ENCODE data around the gene UPP1.
"Not testable (repeated sequence)": the region's sequence is repeated elsewhere in the genome, so short reads cannot be mapped to it uniquely, and the experiment has no call there.

Gene UPP1

DNA sequence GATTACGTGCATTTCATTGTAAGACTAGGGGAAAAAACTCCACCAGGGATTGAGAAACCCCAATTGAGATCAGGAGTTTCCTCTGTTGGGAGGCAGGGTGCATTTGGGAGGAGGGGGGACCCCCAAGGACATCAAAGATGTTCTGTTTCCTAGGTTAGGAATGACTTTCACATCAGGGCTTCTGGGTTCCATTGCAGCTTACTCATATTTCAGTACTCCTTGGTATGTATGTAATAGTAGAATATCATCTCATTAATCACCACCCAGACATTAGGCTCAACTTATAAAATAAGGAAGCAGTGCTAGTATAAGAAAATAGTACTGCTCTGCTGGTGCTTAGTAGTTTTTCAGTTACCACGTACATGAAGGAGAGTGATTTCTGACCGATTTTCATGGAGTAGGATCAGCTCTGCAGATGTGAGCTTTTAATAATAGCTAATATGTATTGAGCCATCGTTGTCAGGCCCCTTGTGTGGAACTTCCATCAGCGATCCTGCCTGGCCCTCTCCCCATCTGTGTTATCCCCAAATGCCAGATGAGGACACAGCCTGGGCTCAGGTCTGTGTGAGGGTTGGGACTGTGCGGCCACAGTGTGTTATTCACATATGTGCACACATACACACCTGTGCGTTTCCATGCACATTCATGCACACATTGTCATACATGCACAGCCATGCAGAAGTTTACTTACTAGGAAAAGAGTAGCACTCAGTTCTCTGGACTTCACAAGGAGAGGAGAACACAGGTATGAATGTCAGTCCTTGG lies 23.5 kb downstream of the UPP1 start:
- no peak for DNase-seq

DNA sequence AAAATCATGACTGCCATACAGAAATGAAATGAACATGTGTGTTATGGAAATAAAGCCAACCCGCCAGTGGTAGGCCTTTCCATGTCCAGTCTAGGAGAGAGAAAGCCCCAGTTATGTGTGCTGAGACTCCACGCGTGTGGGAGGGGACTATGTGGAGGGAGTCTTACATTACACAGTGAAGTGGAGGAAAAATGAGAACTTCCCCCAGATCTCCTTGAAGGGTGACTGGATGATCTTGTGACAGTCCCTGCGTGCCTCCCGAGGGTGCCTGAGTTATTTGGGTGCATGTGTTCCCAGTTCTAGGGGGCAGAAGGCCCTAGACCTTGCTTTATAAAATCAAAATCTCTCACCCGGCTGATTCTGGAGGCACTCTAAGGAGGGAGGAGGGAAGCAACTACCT lies 24.2 kb downstream of the UPP1 start:
- no peak for DNase-seq

DNA sequence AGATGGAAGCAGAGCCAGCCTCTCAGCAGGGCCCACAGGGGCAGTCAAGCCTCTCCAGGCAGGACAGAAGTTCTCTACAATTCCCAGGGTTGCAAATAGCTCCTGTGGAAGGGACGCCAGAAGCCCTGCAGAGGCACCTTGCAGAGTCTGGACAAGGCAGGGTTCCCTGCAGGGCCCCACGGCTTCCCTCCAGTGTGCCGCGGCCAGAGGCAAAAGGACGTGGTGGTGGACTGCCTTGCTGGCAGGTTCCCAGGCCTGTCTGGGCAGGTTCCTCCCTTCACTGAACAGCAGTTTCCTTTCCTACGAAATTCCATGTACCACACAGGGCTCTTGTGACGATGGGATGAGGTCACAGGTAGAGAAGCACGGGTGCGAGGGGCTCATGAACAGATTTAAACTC lies 25.1 kb downstream of the UPP1 start:
- no peak for DNase-seq

DNA sequence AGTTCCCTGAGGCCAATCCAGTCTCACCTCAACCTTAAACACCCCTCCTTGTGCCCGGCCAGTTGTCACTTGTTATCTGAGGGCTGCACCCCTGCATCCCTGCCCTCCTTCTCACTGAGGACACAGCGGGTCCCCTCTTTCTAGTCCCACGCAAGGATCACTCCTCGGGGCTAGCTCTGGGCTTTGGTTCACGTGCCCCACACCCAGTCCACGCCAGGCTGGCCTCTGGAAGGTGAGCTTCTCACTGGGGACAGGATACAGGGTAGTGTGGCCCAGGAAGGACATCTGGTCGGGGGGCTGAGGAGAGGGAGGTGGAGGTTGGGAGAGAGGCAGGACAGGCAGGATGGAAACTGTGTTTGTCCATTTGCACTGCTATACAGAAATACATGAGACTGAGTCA lies 25.5 kb downstream of the UPP1 start:
- DNase-seq, result no peak

DNA sequence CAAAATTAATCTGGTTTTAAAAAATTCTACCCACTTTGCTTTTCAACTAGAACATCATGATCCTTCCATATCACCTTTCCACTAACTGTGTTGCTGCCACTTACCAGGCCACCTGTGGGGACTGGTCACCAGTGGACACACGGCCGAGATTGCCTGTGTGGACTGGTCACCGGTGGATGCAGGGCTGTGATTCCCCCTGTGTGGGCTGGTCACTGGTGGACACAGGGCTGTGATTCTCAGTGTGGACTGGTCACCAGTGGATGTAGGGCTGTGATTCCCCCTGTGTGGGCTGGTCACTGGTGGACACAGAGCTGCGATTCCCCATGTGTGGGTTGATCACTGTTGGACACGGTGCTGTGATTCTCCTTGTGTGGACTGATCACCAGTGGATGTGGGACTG lies 27.0 kb downstream of the UPP1 start:
- DNase-seq, result no peak

DNA sequence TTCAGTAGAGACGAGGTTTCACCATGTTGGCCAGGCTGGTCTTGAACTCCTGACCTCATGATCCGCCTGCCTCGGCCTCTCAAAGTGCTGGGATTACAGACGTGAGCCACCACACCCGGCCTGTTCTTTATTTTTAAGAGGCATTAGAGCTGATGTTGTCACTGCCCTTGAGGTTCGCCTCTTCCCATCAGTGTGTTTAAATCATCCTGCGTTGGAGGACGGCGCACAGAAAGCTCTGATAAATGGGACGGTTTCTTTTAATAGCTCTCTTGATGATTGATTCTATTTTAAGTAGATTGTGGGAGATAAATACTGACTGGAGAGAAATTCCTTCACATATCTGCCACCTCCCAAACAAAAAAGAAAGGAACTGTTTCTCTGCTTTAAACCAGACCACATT lies 29.0 kb downstream of the UPP1 start:
- DNase-seq, result no peak

DNA sequence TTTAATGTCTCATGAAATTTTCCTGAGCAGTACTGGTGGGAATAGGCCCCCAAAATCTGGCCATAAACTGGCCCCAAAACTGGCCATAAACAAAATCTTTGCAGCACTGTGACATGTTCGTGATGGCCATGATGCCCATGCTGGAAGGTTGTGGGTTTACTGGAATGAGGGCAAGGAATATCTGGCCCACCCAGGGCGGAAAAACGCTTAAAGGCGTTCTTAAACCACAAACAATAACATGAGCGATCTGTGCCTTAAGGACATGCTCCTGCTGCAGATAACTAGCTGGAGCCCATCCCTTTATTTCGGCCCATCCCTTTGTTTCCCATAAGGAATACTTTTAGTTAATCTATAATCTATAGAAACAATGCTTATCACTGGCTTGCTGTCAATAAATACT lies 31.5 kb downstream of the UPP1 start:
- DNase-seq, result not testable (repeated sequence)

DNA sequence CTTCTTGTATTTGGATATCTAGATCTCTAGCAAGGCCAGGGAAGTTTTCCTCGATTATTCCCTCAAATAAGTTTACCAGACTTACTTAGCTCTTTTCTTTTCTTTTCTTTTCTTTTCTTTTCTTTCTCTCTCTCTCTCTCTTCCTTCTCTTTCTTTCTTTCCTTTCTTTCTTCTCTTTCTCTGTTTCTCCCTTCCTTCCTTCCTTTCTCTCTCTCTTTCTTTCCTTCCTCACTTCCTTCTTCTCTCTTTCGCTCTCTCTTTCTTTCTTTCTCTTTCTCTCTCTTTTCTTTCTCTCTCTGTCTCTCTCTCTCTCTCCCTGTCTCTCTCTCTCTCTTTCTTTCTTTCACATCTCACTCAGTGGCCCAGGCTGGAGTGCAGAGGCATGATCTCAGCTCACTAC lies 37.0 kb downstream of the UPP1 start:
- no peak for DNase-seq

DNA sequence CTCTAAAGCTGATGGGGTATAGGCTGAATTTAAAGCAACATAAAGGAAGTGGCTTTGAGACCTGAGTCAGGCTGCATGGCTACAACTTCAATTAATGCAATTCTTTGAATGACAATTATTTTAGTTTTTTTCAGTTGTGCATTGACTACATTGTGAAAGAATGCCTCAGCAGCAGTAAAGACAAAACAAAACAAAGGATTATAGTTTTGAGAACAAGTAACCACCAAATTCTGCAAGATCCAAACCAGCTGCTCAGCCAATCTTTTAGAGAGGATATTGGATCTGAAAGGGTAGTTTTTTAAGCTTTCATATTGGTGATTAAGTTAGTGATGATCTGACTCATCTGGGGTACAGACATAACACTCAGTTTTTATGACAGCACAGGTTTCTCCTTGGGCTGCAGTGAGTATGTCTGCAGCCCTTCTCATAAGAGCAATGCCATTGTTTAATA lies 41.6 kb downstream of the UPP1 start:
- no peak for DNase-seq

DNA sequence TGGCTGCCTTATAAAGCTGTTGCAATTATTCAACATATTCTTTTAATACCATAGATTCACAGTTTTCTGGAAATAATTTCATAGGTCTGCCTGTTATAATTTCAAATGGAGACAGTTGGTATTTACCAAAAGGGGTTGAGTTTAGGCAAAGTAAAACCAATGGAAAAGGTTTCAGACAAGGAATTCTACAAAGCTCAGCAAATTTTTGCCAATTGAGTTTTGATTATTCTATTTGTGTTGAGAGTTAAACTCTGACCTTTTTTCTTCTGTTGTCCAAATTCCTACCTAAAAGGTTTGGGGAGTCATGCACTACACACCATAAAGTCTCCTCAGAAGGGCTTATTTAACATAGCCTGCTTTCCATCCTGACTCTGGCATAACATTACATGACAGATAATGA lies 43.7 kb downstream of the UPP1 start:
- DNase-seq, result no peak

DNA sequence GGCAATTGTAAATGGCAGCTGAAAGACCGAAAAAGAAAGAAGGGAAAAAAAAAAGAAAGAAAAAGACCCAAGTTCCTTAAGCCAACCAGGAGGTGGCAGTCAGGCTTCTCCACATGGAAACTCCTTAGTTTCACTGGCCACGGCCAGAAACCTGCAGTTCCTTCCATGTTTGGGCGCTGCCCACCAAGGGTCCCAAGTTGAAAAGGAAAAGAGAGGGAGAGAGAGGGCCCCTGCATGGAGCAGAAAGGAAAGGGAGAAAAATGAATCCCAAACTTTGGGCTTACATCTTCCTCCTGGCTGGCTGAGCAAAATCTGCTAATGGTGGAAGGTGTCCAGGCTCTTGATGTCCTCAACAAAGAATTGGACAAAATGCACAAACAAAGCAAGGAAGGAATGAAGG lies 50.4 kb downstream of the UPP1 start:
- DNase-seq, result no peak

DNA sequence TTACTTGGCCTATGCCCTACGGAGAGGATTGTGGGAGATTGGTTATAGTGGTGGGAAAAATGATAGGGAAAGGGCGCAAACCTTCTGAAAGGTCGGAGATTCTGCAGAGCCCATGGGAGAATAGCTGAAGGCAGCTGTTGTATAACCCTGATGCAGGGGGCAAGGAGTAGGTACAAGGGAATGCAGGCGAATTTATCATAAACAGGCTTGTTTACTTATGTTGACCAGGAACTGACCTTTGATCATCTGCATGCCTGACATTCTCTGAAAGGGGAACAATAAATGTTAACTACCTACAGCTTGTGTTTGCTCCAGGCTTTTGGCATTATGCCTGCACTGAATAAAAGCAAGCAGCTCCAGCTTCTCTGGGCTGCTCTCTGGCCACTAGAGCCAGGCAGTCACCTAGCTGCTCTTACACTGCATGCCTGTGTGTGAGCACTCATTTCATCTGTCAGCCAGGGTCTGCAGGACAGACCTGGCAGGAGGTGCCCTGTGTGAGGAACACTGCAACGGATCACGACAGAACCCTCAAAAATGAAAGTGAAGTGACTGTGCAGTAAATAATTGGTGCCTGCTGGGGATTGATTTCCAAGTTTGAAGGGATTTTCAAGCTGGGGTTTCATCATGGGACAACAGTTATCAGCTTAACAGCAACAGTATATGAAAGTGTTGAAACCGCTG lies 51.1 kb downstream of the UPP1 start:
- no peak for DNase-seq

DNA sequence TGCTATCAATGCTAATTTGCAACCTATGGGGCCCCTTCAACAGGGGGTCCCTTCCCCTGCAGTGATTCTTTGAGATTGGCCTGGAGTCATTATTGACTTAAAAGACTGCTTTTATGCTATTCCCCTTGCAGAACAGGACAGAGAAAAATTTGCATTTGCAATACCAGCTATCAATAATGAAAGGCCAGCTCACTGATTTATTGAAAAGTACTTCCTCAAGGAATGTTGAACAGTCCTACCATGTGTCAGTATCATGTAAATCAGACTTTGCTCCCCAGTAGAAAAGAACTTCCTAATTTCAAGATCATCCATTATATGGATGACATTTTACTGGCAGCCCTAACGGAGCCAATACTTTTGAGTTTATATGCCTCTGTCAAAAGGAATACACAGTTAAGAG lies 52.5 kb downstream of the UPP1 start:
- no peak for DNase-seq

DNA sequence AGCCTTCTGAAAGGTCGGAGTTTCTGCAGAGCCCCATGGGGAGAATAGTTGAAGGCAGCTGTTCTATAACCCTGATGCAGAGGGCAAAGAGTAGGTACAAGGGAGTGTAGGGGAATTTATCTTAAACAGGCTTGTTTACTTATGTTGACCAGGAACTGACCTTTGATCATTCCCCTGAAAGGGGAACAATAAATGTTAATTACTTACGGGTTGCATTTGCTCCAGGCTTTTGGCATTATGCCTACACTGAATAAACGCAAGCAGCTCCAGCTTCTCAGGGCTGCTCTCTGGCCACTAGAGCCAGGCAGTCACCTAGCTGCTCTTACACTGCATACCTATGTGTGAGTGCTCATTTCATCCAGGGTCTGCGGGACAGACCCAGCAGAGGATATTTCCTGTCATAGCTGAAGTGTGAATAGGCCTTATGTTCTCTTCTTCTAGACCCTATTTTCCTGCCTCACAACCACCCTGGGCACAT lies 55.3 kb downstream of the UPP1 start:
- no peak for DNase-seq

DNA sequence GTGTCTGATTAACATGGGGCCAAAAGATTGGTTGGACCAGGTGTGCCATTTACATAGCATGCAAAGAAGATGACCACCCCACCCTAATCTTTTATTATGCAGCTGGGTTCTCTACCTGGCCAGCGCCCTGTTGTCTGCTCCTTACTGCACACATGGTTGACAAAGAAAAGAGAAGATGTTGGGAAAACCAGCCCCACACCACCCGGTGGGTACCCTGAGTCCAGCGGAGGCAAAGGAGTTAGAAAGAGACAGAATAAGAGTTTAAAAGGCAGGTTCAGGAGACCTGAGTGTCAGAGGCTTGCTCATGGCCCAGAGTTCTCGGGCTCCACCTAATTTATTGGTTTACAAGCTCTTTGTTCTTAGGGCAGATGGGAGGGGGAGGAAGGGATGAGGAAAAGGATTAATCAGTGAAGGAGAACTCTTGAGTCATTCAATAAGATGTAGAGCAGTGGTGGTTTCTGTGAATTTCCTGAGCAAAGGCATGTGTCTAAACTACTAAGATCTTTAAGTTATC lies 58.1 kb downstream of the UPP1 start:
- no peak for DNase-seq

DNA sequence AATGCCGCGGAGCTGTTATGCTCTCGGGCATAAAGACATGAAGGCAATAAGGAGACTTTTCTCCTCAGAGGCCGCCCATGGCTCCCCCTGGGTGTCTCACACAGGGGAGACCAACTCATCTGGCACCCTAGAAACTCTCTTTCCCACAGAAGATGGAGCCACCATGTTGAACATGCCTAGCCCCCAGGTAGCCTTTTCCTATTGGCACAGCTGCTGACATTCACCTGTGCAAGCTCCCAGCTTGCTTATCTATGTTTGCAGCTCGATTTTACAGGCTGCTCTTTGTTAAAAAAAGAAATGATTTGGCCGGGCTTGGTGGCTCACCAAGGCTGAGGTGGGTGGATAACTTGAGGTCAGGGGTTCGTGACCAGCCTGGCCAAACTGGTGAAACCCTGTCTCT lies 58.6 kb downstream of the UPP1 start:
- DNase-seq, result not testable (repeated sequence)

DNA sequence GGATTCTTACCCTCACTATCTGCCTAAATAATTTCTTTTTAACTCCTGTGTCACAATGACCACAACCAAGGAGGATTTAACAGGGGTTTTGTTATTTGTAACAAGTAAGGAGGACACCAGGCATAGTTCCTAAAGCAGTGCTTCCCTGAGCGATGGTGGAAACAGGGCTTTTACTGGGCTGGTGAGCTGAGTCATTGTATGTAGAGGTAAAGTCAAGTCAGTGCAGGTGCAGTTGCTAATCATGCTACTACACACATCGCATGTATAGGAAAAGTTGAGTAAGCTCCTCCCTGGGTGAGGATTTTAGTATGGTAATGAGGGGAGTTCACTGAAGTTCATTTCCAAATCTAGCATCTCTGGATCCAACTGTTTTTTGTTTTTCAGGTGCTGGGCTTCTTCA lies 59.2 kb downstream of the UPP1 start:
- DNase-seq, result no peak

DNA sequence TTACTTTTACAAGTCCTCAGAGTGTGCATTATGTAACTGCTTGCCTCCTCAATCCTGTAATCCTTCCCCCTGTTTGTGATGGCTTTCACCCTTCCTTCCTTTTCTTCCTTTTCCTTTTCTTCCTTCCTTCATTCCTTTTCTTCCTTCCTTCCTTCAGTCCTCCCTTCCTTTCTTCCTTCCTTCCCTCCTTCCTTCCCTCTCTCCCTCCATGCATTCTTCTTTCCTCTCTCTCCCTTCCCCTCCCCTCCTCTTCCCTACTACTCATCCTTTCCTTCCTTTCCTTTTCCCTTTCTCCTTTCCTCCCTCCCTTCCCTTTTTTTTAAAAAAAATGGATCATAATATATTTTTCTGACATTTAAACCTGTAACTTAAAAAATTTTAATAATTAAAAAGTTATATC lies 60.0 kb downstream of the UPP1 start:
- no peak for DNase-seq

DNA sequence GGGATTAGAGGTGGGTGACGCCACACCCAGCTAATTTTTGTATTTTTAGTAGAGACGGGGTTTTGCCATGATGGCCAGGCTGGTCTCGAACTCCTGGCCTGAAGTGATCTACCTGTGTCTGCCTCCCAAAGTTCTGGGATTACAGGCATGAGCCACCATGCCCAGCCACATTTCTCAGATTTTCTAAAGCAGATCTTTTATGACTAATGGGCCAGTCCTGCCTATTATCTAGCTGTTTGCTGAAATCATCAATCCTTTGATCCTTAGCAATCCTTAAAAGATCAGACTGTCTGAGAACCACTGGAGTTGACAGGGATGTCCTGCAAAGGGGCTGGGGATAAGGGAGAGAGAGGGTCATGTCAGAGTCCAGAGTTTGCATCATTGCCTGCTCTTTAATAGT lies 61.0 kb downstream of the UPP1 start:
- no peak for DNase-seq

DNA sequence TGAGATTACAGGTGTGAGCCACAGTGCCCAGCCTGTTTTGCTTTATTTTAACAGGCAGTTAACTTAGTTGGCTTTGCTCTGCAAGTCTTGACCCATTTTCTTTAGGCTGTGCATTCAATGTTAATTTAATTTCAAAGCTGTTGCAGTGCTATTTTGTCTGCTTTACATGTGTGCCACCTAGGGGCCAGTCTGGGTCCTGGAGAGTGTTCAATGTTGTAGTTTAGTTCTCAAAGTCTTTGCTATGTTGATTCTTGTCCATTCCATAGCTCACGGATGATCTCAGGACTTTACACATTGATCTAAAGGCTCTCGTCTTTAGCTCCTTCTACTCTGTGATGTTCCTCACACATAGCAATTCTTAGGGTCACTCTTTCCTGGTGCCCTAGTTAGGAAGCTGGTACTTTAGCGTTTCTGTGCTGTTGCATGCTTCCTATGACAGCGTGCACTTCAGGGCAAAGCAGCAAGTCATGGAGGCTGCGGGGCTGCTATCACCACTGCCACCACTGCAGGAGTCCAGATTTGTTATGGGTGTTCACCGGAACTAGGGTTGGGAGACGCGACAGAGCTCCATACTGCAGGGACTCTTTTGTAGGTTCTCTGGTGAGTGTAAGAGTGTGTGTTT lies 65.8 kb downstream of the UPP1 start:
- DNase-seq, result peak in 3 of 6 experiments; percentile 6 to 15 (median 8)
